ENCODE data around the gene COTL1.

The COTL1 gene

DNA sequence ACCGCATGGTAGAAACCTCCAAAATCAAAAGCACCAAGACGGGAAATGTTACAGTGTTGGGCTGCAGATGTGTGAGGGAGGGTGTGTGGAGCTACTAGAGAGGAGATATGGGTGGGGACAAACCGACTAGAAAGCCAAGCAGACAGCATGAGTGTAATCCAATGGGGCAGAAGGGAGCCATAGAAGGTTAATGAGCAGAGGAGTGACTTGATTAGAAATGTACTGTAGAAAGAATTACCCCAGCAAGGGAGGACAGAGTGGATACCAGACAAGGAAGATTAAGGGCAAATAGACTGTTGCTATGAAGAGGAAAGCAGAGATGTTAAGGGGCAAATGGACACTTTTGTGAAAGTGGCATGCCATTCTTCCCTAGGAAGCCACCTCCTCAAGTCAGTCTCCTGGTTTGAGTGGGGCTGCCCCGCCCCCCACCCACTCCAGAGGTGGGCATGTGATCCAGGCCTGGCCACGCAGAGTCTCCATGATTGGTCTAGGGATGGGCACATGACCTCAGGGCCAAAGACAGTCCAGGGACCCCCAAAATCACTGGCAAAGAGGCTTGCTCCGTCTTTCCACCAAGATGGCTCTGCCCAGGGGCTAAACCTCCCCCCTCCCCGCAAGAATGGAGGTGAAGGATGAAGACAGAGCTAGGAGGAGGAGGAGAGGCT lies 4.3 kb downstream of the COTL1 start:
- DNase-seq: no peak

DNA sequence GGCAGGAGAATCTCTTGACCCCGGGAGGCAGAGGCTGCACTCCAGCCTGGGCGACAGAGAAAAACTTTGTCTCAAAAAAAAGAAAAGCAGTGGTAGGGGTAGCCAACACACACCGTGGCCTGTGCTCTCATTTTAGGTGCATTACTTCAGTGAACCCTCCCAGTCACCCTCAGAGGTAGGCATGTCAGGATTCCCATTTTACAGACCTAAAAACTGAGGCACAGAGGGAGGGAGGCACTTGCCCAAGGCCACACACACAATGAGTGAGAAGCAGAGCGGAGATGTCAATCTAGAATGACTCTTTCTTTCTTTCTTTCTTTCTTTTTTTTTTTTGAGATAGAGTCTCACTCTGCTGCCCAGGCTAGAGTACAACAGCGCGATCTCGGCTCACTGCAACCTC lies 5.2 kb downstream of the COTL1 start:
- no peak for DNase-seq

DNA sequence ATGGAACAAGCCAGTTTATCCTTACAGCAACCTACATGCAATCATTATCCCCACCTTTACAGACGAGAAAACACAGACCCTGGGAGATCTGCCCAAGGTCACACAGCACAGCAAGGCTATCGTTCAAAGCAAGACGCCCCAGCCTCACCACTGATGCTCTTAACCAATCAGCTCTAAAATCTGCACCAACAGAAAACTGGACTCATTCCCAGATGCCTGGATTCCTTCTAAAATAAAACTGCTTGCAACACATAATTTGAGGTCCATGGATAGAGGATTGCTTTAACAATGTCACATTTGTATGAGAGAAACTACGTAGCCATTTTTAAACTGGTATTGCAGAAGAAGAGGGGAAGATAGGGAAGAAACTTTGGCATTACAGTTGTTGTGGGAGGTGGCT lies 6.8 kb downstream of the COTL1 start:
- no peak for DNase-seq

DNA sequence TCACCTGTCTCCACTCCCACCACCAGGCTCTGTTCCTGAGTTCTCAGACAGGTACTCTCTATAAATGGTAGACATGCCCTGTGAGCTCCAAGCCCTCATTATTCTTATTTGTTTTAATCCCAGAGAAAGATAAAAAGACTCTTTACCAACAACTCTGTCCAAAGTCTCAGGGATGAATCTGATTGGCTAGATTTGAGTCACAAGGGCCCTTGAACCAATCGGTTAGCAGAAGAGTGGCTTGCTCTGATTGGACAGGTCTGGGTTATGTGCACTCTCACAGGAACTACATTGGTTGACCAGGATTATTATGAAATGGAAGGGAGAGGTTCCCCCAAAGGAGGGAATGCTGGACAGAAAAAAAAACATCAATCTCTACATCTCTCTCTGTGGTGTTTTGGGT lies 7.5 kb downstream of the COTL1 start:
- DNase-seq: no peak

DNA sequence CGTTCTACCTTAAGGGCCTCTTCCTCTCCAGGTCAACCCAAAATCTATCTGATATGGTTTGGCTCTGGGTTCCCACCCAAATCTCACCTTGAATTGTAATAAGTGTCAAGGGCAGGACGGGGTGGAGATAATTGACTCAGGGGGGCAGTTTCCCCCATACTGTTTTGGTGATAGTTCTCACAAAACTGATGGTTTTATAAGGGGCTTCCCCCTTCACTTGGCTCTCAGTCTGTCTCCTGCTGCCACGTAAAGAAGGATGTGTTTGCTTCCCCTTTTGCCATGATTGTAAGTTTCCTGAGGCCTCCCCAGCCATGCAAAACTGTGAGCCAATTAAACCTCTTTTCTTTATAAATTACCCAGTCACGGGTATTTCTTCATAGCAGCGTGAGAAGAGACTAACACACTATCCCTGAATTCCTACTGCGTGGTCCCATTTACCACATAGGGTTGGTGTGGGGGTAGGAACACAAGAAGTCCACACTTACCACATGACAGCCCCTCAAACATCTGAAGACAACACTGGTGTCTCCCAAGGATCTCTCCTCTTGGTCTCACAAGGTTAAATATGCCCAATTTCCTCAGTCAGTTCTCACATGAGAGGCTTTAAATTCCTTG lies 8.2 kb downstream of the COTL1 start:
- DNase-seq: no peak

DNA sequence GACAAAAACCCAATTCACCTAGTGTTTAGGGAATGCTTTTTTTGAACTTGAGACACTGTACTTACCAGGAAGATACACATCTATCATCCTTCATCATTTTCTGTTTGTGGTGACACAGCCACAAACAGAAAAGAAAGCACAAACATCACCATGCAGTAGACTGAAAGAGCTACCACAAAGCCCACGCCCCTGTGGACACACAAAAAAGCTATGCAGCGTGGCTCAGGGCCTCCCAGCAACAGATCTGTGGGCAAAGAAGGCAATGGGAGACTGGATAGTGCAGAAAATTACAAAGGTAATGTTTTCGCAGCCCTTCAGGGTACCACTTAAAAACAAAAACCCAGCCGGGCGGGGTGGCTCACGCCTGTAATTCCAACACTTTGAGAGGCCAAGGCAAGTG lies 9.6 kb downstream of the COTL1 start:
- DNase-seq: peak; percentile 68

DNA sequence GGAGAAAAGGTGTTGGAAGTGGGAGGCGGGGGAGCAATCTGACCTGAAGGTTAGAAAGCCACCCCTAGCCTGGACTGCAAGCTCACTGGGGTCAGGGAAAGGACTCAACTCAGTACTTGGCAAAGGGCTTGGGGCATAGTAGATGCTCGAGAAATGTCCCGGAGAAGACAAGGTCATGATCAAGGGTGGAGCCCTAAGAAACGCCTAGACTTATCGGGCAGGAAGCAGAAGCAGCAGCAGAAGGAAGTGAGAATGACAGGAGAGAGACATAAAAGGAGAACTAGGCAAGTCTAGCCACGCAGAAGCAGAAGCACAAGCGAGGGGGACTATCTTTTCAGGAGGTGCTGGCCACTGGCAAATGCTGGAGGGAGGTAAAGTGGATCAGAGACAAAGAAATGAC lies 10.2 kb downstream of the COTL1 start:
- peak; percentile 64 for DNase-seq

DNA sequence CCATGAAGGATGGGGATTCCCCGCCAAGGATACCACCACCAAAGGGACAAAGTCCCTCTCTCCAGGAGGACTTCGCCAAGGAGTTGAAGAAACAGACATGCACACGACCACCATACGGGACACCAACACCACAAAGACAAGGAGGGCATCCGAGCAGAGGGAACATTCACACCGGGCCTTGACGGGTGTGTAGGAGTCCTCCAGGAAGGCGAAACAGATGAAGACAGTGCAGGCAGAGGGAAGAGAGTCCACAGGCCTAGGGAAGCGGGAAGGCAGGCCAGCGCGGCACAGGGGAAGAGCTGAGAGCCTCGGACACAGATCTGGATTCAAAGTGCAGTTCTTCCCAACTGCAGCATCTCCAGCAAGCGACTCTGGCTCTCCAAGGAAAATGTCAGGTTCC lies 10.8 kb downstream of the COTL1 start:
- no peak for DNase-seq

DNA sequence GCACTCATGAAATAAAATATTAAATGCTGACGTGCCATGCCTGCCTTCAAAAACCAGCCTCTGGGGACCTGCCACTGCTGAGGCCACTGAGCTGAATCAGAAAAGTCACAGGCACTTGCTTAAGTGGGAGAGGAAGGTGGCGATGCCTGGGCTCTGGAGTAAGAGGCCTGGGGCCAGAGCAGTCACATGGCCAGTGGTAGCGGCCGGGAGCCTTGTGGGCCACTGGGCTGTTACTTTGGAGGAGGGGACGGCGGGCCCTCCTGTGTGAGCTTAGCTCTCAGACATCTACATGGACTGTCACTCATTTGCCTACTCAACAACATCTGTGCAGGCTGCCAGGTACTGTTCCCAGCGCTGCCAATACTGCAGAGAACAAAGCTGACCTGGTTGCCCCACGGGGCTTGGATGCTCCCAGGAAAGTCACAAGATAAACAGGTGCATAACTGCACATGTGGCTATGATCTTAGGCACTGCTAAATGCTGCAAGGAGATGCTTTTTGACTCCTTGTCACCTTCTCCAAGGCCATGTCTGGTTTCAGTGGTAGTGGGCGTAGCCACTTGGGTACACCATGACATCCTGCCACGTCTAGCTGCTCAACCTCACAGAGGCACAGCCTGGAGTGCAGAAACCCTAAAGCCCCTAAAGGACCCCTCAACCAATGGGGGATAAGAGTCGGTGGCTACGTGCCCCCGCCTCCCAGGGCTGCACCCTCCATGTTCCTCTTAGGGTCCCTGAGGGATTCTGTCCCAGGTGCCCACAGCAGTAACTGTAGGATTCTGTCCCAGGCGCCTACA lies 11.6 kb downstream of the COTL1 start:
- no peak for DNase-seq

DNA sequence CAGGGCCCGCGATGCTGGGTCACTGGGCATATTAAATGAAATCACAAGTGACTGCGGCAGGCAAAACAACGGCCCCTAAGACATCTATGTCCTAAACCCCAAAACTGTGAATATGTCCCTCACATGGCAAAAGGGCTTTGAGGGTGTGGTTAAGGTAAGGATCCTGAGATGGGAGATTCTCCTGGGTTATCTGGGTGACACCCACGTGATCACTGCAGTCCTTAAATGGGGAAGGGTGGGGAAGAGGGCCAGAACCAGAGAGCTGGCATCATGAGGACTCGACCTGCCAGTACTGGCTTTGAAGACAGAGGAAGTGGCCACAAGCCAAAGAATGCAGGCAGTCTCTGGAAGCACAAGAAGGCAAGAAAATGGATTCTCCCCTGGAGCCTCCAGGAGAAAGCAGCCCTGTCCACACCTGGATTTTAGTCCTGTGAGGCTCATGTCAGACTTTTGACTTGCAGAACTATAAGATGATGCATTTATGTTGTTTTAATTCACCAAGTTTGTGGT lies 12.5 kb downstream of the COTL1 start:
- DNase-seq: no peak

DNA sequence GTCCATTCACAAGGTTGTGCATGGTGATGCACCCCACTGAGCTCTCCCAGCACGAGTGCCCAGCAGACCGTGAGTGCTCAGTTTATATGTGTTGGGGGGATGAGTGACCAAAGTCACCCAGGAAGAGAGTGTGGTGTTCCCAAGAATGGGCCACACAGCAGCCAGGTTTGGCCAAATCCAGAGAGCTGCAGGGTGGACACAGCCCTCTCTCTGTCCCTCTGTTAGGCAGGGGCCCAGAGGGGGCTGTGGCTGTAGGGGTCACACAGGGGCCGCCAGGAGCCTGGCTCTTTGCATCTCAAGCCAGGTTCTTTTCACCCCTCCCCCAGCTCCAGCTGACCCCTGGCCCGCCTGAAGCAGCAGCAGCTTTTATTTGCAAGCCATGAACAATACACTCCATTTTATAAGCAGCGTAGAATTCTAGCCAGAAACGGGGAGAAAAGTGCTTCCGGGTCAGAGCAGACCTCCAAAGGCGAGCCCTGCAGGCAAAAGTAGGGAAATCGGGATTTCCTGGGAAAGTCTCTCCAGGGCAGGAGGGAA lies 13.3 kb downstream of the COTL1 start:
- no peak for DNase-seq

DNA sequence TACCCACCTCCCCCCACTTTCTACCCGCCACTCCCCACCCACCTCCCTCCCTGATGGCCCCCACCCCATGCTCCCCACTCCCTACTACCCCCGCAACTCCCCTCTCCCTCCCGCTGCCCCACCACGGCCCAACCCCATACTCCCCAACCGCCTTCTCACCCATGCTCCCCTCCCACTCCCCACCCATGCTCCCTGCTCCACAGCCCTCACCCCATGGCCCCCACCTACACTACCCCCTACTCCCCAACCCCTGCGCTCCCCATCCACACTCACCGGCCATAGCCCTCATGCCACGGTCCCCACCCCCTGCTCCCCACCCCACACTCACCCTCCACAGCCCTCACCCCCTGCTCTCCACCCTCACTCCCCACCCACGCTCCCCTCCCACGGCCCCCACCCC lies 13.9 kb downstream of the COTL1 start:
- no peak for DNase-seq

DNA sequence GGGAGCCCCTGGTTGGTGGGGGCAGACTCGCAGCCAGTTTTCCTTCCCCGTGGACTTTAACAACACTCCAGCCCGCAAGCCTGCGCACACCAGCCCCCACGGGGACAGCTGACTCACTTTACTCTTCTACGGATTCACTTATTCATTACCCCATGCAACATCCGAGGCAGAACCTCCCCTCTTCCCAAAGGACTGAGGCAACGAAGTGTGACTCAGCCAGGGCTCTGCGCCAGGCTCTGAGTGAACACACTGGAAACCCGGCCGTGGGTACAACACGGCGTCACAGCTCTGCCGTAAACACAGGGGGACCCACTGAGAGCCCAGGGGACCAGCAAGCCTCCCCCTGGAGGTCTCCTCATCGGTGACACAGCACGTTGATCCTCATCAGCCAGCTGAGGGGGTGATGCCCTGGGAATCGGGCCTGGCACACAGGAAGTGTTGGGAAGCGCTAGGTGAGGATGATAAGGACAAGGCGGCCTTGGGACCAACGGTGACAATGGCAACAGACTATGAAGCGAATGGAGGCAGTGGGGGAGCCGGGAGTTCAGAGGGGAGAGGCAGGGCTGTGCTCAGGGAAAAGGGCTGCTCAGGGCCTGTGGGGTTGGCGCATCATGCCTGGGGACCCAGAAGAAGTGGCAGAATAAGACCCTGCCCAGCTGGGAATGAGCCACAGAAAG lies 14.6 kb downstream of the COTL1 start:
- DNase-seq: no peak

DNA sequence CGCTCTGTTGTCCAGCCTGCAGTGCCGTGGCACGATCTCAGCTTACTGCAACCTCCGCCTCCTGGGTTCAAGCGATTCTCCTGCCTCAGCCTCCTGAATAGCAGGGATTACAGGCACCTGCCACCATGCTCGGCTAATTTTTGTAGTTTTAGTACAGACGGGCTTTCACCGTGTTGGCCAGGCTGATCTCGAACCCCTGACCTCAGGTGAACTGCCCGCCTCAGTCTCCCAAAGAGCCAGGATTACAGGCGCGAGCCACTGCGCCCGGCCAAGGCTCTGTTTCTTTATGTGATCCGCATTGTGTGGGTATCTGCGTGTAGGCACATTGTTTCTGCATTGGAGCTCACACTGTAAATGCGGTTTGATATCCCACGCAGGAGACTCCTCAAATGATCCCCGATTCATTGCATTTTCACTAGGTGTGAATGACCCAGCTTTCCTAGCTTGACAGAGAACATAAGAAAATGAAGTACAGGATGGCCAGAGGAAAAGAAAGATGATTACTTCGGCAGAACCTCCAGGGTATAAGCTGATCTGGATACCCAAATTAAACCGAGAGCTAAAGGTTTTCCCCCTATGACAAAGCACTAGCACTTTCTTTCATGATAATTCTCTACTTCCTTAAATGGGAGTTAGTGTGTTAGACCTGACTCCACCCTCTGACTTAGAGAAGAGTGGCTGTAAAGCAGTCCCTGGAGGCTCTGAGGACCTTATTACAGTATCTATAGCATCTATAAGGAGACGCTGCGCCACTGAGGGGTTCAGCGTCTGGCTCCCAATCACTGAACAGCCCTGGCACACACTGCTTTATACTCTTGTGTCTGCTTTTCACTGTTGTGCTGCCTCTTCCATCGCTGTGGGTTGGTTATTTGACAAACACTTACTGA lies 17.3 kb downstream of the COTL1 start:
- peak; percentile 77 for DNase-seq

DNA sequence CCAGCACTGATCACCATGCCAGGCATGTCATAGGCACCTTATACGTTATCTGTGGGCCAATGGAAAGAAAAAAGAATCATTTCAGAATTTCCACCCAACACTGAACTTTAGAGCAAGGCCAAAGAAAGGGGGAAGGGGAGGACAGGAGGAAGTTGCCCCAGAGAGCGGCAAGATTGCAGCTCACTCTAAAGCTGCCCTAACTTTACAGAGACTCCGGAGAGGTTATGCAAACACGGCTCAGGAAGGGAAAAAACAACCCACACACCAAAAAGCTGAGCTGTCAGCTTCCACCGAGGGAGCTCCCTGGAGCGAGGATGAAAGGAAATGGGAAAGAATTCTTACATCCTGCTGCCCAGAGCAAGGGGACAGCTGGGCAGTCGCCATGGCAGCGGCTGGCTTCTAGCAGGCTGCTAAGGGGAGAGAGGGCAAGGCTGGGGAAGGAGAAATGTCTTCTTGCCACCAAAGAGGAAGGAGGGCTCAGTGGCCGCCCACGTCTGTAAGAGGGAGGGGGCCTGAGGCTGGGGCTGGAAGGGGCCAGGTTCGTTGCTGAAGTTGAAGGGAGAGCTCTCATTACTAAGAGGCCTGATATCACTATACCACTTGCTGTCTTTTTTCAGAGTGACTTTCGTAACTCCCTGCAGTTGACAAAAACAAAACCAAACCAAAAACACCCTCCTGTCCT lies 18.2 kb downstream of the COTL1 start:
- DNase-seq: peak; percentile 59

DNA sequence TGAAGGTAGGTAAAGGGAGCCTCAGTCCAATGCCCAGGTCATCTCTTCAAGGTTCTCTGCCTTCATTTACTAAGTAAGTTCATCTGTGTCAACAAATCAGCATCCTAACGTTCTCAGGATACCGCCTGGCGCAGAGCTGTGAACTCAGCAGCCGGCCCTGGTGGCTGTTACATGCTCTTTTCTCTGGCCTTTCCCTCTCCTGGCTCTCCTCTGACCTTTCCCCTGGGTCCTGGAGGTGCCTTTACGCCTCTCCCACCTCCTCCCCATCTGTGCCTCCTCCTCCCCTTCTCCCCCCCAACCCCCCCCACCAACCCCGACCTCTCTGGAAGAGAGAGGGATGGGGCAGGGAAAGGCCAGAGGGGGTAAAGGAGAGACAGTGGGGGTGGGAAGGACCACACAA lies 19.5 kb downstream of the COTL1 start:
- DNase-seq: no peak

DNA sequence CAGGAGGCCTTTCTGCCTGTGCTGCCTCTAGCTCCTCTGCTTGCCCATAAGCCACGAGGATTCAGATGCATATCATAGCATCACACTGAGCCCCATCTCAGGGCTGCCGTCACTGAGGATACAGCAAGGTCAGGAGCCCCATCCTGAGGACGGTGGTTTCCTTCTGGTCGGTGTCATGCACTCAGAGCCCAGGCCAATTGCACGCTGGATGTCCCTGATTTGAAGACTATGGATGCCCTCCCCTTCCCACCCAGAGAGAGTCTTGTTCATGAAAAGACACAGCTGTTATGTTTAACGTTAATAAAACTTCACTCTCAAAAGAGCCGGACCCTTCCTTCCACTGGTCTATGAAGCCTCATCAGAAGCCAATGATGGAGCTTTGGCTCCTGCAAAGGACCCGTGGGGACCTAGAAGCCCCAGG lies 19.9 kb downstream of the COTL1 start:
- DNase-seq: peak; percentile 62

DNA sequence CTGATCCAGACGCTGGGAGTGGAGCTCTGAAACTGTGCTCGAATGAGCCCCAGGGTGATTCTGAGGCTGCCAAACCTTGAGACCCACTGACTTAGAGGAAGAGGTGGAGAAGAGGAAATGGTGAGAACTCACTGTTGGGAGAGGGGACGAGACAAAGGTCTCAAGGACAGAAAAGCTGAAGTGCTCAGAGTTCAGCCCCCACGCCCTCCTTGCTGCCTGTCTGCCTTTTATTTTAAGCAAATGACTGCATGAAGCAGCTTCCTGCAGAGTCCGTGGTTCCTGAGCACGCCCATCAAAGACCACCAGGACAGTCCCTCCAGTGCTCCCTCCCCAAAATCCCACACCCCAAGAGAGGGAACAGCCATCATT lies 20.4 kb downstream of the COTL1 start:
- DNase-seq: peak; percentile 37

DNA sequence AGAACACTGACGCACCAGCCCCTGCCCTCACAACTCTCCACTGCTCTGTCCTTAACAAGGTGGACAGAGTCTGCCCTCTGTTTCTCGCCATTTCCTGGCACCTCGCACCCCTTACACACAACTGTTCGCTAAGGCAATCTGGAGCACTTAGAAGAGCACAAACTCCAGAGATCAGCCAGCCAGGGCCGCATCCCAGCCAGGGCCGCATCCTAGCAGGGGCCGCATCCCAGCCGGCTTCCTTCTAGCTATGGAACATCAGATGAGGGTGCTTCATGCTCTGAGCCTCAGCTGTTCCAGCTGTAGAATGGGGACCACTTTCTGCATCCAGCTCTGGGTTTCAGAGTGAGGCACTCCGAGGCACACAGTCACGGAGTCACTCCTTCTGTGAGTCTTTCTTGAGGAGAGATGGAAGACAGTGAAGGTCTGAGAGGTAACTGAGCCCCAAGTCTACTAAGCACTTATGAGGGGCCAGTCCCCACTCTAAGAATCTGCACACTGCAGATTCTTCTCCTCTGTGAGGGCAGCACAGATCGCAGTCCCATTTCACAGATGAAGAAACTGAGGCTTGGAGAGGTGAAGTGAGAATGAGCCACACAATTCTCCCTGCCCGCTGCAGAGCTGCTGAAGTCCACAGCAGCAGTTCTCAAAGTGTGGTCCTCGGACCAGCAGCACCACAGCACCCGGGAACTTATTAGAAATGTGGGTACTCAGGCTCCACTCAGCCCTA lies 20.9 kb downstream of the COTL1 start:
- DNase-seq: no peak

DNA sequence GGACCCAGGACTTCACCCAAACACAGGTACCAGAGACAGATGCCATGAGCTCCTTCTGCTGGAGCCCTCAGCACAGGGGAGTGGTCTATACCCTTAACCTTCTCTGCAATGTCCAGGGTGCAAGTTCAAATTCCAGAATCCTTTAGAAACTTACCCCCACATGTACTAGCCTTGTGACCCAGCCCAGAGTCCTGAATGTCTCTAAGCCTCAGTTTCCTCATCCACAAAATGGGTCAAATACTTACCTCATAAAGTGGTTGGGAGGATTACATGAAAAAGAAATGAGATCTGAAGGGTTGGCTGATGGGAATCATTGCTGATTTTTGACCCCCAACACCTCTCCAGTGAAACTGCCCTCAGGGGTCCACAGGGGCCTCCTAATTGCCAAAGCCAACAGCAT lies 21.7 kb downstream of the COTL1 start:
- no peak for DNase-seq

DNA sequence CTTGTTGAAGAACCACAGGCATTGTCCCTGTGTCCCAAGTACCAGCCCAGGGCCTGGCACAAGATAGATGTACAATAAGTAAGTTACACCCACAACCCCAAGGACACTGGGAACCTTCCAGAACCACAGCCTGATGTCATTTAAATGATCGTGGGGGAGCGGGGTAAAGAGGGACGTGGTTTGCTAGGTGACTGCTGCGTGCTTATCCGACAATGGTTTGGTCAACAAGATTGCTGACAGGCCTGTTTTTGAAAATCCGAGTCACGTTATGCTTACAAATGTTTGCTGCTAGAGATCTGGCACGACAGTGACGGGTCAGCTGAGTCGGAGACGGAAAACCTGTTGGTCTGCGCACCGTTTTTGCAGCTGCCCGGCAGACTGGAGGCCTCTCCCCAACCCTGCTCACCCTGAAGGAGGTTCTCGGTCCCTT lies 22.8 kb downstream of the COTL1 start:
- DNase-seq: peak; percentile 67

Measured in CD4-positive, alpha-beta T cell treated with Interleukin-17A for 1 hour (primary cell).